GM19372 (cell line): ENCODE measurements around the gene PLAAT2.
A peak's percentile ranks its signal among the peaks of the same experiment; 100 is the strongest.
"Not testable (repeated sequence)": the region's sequence is repeated elsewhere in the genome, so short reads cannot be mapped to it uniquely, and the experiment has no call there.

Experiments used
- ATAC-seq: cut with Tn5 transposase; IDR thresholded peaks from one replicate; pipeline ENCODE4 v1.9.1; 2021; ENCODE audit warnings: mild to moderate bottlenecking, low read depth, moderate library complexity; ENCODE audit not compliant: unreplicated experiment

PLAAT2 gene

DNA sequence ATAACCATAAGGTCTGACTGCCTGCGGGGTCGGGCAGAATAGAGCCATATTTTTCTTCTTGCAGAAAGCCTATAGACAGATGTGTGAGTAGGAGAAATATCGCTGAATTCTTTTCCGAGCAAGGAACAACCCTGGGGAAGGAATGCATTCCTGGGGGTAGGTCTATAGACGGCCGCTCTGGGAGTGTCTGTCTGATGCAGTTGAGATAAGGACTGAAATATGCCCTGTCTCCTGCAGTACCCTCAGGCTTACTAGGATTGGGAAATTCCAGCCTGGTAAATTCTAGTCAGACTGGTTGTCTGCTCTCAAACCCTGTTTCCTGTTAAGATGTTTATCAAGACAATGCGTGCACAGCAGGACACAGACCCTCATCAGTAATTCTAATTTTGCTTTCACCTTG, 18.0 kb upstream of the PLAAT2 start:
- not testable (repeated sequence) for ATAC-seq

- not testable (repeated sequence) for ATAC-seq
Observed at GRCh38 chr11:63578882-63579281, 15.7 kb upstream of the PLAAT2 start.

GRCh38 chr11:63574856-63575602, 11.8 kb upstream of the PLAAT2 start:
- no peak for ATAC-seq

DNA sequence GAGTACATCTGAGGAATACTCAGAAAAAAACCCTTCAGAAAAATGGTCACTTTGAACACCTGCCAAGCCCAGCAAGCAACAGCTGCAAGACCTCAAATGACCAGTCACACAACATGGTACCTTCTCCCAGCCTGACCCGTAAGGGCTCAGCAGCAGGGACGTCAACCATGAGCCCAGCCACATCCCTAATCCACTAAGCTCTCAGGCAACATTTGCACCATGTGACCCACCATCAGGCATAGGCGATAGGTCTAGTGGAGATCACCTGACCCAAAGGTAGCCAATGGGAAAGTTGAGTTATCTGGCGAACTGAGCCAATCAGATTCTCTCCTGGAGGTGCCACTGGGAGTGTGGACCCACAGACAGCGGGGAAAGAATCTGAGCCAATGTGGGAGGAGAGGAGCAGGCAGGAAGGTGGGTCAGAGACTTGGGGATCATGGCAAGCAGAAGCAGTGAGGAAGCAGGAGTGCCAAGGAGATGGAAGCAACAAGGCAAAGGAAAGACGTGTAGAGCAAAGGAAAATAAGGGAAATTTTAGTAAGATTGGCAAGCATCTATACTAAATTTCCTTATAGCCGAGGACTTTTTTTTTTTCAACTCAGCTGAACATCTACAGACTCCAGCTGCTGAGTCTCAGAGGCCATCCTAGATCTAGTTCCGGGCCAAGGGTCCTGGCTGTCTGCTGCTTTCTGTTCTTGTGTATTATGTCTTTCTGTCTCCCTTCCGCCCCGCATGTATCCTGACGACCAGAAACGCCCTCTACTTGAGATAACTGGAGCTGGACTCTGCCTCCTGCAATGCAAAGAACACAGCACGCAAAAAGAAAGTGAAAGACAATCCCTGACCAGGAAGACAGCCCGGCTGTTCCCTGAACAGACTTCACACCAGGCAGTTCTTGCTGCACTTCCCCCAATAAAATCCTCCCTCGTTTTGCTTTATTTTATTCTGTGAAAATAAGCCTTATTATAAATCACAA, 11.0 kb upstream of the PLAAT2 start:
- no peak for ATAC-seq

- no peak for ATAC-seq
Observed at GRCh38 chr11:63572026-63572688, 9.0 kb upstream of the PLAAT2 start.

DNA sequence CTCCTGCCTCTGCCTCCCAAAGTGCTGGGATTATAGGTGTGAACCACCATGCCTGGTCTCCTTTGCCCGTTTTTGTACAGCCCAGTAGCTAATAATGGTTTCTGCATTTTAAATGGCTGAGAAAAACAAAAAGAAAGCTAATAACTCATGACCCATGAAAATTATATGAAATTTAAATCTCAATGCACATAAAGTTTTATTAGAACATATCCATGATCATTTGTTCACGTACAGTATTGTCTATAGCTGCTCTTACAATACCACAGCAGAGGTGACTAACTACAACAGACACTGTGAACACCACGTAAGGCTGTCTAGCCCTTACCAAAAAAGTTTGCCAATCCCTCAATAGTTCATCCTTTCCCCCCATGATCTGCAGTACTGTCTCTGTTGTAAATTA, 6.4 kb upstream of the PLAAT2 start:
- no peak for ATAC-seq

DNA sequence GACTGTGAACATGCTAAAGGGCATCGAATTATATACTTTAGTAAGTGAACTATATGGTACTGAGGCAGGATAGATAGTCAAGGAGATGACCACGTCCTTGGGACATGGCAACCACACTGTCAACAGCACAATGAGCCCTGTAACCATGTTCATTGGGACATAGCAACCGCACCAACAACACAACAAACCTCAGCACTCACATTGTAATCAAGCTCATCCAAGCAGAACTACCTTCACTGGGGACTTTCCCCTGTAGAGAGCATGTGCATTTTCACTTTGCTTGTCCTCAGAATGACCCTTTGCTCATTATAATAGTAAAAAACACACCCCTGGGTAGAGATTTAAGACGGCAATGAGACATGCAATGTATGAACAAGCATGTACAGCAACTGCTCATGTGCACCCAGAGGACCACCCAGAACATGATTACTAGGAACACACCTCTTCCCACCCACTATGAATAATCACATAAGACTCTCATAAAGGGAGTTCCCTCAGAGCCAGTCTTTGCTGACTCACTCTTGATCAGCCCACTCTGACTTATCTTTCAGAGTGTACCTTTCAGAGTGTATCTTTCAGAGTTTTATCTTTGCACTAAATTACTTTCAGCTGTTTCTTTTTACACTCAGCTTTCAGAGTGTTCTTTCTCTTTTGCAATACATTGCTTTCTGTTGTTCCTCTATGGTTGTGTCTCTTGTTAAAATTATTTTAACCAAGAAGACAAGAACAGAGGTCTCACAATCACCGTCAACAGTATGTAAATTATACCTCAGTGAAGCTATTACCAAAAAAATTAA, 4.1 kb upstream of the PLAAT2 start:
- peak; percentile 75 for ATAC-seq

GRCh38 chr11:63564784-63565350, 1.7 kb upstream of the PLAAT2 start:
- ATAC-seq = no peak

DNA sequence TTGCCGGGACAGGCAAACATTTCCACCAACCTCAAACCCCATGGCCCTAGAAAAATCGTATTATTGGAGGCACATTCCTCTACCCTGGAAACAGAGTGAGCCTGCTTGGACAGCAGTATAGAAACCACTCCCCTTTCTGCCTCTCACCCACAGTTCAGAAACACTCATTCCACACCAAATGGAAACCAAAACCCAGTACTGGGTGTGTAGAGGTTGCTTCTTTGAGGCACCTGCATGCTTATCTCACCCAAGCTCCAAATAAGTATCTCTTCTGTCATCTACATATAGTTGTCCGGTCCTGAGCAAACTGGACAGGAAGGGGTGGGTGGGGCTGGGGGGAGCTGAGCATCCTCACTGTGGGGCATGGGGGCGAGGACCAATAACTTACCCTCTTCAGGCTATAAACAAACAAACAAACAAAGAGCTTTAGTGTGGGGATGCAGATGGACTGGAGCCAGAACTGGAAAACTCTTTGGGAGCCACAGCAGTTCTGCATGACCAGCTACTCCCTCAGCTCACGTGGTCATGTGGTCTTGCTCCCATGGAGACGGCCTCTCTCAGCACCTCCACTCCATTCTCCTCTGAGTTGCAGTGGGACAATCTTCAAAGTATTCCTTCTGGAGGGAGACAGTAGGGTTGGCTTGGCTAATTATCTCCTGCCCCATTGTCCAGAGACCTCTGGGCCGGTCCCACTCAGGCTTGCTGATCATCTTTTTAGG, 1.0 kb upstream of the PLAAT2 start:
- peak; percentile 68 for ATAC-seq

DNA sequence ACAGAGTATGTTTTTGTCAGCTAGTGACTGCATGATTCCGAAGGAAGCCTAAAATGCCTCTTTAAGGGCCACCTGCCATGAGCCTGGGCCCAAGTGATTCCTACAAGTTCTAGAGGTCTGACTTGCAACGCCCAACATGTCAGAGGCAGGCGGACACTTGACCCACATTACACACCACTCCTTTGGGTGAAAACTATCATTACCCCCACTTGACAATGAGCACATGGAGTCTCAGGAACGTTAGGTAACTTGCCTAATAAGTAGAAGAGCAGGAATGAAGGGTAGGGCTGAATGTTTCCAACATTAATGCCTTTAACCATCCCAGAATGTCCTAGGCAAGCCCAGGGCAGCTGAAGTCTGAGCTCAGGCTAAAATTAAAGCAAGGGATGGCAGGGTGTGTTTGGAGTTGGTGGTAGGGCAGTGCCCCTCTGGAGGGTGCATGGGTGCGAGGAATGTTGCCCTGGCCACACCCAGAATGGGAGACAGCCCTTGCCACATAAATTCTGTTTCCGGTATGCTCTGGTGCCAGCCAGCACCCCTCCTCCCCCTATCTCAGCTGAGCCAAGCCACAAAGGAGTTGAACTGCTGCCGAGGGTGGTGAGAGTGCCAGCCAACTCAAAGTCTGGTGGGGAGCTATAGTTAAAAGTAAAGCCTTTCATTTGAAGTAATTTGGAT, 2.5 kb downstream of the PLAAT2 start:
- no peak for ATAC-seq

DNA sequence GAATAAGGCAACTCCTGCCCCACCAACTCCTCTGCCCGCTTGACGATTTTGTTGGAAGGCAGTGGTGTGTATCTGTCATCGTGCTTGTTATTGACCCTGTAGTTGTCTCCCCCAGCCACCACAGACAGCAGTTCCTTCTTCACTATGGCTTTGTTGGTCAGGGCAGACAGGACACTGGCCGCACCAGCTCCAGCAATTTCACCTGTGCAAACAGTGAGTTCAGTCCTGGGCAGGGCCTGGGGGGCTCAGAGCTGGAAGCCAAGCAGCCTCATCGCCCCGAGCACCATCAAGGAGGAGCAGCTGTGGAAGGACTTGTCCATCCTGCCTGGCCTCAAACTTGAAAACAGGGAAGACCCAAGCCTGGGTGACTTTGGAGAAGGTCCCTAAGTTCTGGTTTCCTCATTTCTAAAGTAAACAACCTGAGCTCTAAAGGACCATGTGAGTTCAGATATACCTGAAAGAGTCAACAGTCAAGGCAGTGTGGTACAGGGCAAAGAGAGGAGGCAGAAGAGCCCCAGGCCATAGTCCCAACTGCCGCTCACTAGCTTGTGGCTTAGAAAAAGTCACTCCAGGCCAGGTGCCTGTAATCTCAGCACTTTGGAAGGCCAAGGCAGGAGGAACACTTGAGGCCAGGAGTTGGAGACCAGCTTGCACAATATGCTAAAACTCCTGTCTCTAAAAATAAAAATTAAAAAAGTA, 4.6 kb downstream of the PLAAT2 start:
- no peak for ATAC-seq

DNA sequence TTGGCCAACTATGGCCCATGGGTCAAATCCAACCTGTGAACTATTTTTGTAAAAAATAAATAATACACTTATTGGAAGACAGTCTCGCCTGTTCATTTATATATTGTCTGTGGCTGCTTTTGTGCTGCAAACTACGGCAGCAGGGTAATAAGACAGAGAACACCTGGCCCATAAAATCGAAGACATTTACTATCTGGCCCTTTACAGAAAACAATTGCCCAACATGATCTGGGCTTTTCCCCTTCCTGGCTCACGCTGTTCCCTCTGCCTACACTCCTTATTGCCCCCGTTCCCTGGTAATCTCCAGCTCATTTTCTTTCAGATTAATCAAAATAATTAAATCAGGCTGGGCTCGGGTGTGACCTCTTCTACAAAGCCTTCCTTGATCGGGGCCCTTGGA, 5.6 kb downstream of the PLAAT2 start:
- ATAC-seq = no peak

- ATAC-seq = no peak
Observed at GRCh38 chr11:63556404-63557013, 6.7 kb downstream of the PLAAT2 start.

DNA sequence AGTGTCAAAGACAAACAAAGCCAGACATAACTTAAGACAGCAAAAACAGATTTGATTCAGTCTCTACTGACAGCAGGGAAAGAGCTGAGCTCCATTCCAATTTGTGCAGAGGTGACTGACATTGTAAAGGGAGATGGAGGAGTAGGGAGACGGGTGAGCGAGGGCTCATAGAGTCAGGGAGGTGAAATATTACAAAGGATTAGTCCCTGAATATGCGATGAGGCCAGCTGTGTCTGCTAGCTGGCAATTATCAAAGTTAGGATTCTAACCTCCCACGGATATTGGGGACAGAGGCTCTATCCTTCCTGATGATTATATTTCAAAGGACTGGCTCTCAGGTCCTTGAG, 8.3 kb downstream of the PLAAT2 start:
- ATAC-seq = no peak

DNA sequence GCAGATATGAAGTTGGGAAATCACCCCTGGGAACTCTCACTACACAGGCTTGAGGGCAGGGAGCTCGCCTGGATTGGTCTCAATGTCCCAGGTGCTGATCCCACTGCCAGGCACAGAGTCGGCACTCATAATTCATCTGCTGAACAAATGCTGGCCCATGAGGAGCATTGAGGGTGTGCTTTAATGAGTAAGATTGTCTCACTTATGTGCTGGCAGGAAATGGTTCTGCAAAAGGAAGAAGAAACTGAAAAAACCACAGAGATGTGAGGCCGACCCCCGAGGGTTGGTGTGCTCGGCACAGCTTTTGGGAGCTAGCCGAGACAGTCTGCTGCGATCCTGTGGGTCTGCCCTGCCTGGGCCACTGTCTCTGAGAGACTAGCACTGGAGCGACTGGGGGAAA, 9.4 kb downstream of the PLAAT2 start:
- no peak for ATAC-seq

DNA sequence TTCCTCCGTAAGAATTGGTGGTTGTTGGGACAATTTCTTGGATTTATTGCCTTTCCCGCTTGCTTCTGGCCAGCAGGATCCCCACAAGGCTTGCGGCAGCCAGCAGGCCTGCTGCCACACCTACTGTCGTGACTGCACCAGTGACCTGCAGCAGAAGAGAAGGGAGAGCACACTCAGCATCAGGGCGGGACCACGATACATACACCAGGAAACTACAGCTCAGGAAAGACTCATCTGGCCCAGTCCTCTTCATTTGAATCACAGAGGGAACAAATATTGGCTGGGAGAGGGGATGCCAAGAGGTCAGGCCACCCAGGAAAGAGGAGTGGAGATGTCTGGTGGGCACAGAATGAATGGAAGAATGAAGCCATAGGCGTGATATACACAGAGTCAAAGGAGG, 10.3 kb downstream of the PLAAT2 start:
- no peak for ATAC-seq

DNA sequence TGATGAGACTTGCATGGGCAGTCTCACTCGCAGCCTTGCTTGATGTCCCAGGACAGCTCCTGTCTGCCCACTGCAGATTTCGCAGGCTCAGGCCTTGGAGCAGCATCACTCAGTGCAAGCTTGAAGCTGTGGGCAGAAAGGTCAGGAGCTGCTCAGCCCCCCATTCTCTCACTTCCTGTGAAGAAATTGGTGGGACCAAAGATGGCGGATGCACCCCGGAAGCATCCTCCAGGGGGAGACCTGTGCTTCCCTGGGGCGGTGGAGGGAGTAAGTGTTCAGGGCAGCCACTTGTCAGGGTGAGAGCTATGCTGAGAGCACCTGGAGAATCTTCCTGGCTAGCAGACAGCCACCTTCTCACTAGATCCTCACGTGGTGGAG, 11.3 kb downstream of the PLAAT2 start:
- no peak for ATAC-seq
